Endothelial cell of umbilical vein (primary cell): ENCODE data around the gene PRPF31. TPM values are rescaled to one million over a fixed set of nuclear protein-coding genes. Genes with fewer than 3 reads are reported as not detected.

ENCODE experiments used
- BruUV-seq: library from RNA; stranded (reverse); fragments of 400-500 nt; replicated peaks from 2 replicates; lab custom pipeline; 2021; lab: Mats Ljungman, UMichigan
- CTCF ChIA-PET: fragments of 300-600, 350-600 bp; sonication (Branson Sonifier 250); formaldehyde crosslinking; loops from one replicate; lab custom pipeline; 2021; ENCODE audit warnings: antibody characterized with exemption, inconsistent platforms; lab: Charles Lee
- POLR2A ChIA-PET: fragments of 300-600, 350-600 bp; sonication (Branson Sonifier 250); formaldehyde crosslinking; loops from one replicate; lab custom pipeline; 2021; ENCODE audit warnings: antibody characterized with exemption, inconsistent platforms; lab: Charles Lee
- DNase-seq: peaks from one replicate; pipeline ENCODE4 v3.0.0-alpha.2; 2011; ENCODE audit warnings: low read depth, low spot score
- FAIRE-seq: peaks from 2 replicates; lab custom pipeline; 2011; peaks lifted over from hg19 to GRCh38; lab: Jason Lieb, UNC
- H2AFZ ChIP-seq: 2 replicates; pipeline ENCODE4 v1.6.0; 2012; ENCODE audit warnings: low read depth, low read length, control low read depth, inconsistent platforms
- H3K27ac ChIP-seq: 2 replicates; pipeline ENCODE4 v1.5.1; 2011; ENCODE audit warnings: low read depth, mild to moderate bottlenecking, control low read depth, low read length, moderate library complexity; ENCODE audit not compliant: insufficient read depth
- H3K27me3 ChIP-seq, 2 experiments: 2 replicates each; pipeline versions ENCODE4 v1.6.0 to v1.6.1; 2011; ENCODE audit warnings: low read length in 2 of 2, mixed read lengths in 1 of 2; ENCODE audit not compliant: control insufficient read depth in 2 of 2, insufficient read depth in 2 of 2
- H3K36me3 ChIP-seq, 2 experiments: 2 replicates in 1 of 2; 3 replicates in 1 of 2; pipeline ENCODE4 v1.5.1; 2011; ENCODE audit warnings: low read length in 2 of 2, mild to moderate bottlenecking in 1 of 2, moderate library complexity in 1 of 2; ENCODE audit not compliant: control insufficient read depth in 2 of 2, insufficient read depth in 2 of 2; ENCODE audit errors: extremely low read depth in 1 of 2
- H3K4me1 ChIP-seq: 3 replicates; pipeline ENCODE4 v1.5.1; 2011; ENCODE audit warnings: mild to moderate bottlenecking, low read length; ENCODE audit not compliant: control insufficient read depth, insufficient read depth; ENCODE audit errors: extremely low read depth
- H3K4me2 ChIP-seq: 2 replicates; pipeline ENCODE4 v1.6.1; 2011; ENCODE audit warnings: low read length, control low read depth, mixed read lengths; ENCODE audit not compliant: insufficient read depth
- H3K4me3 ChIP-seq, 3 experiments: fragments of 200-600 bp in 1 of 3; sonication (generic), shearing (Covaris generic) in 1 of 3; replicated peaks in 1 of 3; 2 replicates each; pipeline ENCODE4 v1.5.1; 2011 to 2016; ENCODE audit warnings: control low read depth in 3 of 3, low read length in 3 of 3, mild to moderate bottlenecking in 2 of 3, inconsistent platforms in 1 of 3, low read depth in 1 of 3, moderate library complexity in 1 of 3; ENCODE audit not compliant: insufficient read depth in 1 of 3
- H3K79me2 ChIP-seq: 2 replicates; pipeline ENCODE4 v1.6.0; 2012; ENCODE audit warnings: low read length, inconsistent platforms; ENCODE audit not compliant: control insufficient read depth, insufficient read depth
- H3K9ac ChIP-seq: replicated peaks from 2 replicates; pipeline ENCODE3; 2011; ENCODE audit warnings: low read length, control low read depth; ENCODE audit not compliant: insufficient read depth; ENCODE audit errors: extremely low read depth
- H3K9me1 ChIP-seq: replicated peaks from 3 replicates; pipeline ENCODE4 v1.6.0; 2011; ENCODE audit warnings: mild to moderate bottlenecking, low read length; ENCODE audit not compliant: control insufficient read depth, insufficient read depth; ENCODE audit errors: extremely low read depth
- H3K9me3 ChIP-seq: replicated peaks from 2 replicates; pipeline ENCODE4 v1.5.1; 2012; ENCODE audit warnings: low read length, inconsistent platforms; ENCODE audit not compliant: control insufficient read depth, insufficient read depth
- H4K20me1 ChIP-seq: replicated peaks from 2 replicates; pipeline ENCODE3; 2011; ENCODE audit warnings: mild to moderate bottlenecking, low read length; ENCODE audit not compliant: control insufficient read depth, insufficient read depth; ENCODE audit errors: extremely low read depth
- EZH2 ChIP-seq: IDR thresholded peaks from 2 replicates; pipeline ENCODE4 v1.6.1; 2012; ENCODE audit warnings: borderline replicate concordance, low read depth, mild to moderate bottlenecking, moderate library complexity, low read length, inconsistent platforms; ENCODE audit not compliant: severe bottlenecking
- FOS ChIP-seq: IDR thresholded peaks from 2 replicates; pipeline ENCODE4 v1.6.1; 2011; ENCODE audit warnings: mild to moderate bottlenecking, low read length, moderate library complexity, borderline replicate concordance; ENCODE audit not compliant: insufficient read depth
- GATA2 ChIP-seq: IDR thresholded peaks from 2 replicates; pipeline ENCODE4 v1.7.0; 2011; ENCODE audit warnings: low read depth, mild to moderate bottlenecking, moderate library complexity, mixed read lengths, low read length; ENCODE audit not compliant: insufficient read length, insufficient read depth
- JUN ChIP-seq: IDR thresholded peaks from 2 replicates; pipeline ENCODE4 v1.6.1; 2011; ENCODE audit warnings: borderline replicate concordance, low read depth; ENCODE audit not compliant: insufficient read length, insufficient read depth
- MYC ChIP-seq: IDR thresholded peaks from one replicate; pipeline ENCODE4 v1.6.1; 2011; ENCODE audit warnings: mild to moderate bottlenecking, low read depth, low read length
- POLR2A ChIP-seq: IDR thresholded peaks from 2 replicates; pipeline ENCODE4 v1.6.1; 2012; ENCODE audit warnings: low read depth, mild to moderate bottlenecking, control low read depth, low read length
- POLR2AphosphoS5 ChIP-seq: IDR thresholded peaks from 2 replicates; pipeline ENCODE4 v1.6.1; 2012; ENCODE audit warnings: low read depth, mild to moderate bottlenecking, control low read depth, low read length, moderate library complexity; ENCODE audit not compliant: insufficient read depth
- dilution Hi-C: fragments of 300-500 bp; cut with MboI; formaldehyde crosslinking; loops from one replicate; pipeline ENCODE4 v1.15.0; 2019; ENCODE audit warnings: low sequenced_read_pairs; ENCODE audit not compliant: extremely low pct_ligation_motif_present
- intact Hi-C: fragments of 100-400 bp; cut with micrococcal nuclease; formaldehyde crosslinking; loops from one replicate; pipeline ENCODE4 v1.10.0; 2022
- polyA plus RNA-seq, 4 experiments: library from polyadenylated mRNA; depleted of rRNA in 3 of 4; stranded (reverse) in 3 of 4; unstranded in 1 of 4; fragments of >200 nt; gene quantifications; 2 replicates each; pipeline versions ENCODE4 v1.2.1 to v1.2.3, GENCODE V29; 2011 to 2012; ENCODE audit warnings: missing spikeins in 1 of 4
- total RNA-seq: library from RNA; stranded (reverse); gene quantifications from 2 replicates; pipeline ENCODE4 v1.2.3, GENCODE V29; 2021
- TF ChIP-seq, protein P1 (sequence below): IDR thresholded peaks from 2 replicates; pipeline ENCODE4 v1.6.1; 2011; ENCODE audit not compliant: insufficient read depth, insufficient read length
- TF ChIP-seq, protein P2 (sequence below), 2 donors: IDR thresholded peaks; 1 replicate in 1 of 2; 2 replicates in 1 of 2; pipeline ENCODE4 v1.5.1; 2011; ENCODE audit warnings: low read length in 2 of 2, mild to moderate bottlenecking in 2 of 2, moderate library complexity in 2 of 2, control low read depth in 1 of 2, inconsistent platforms in 1 of 2, low read depth in 1 of 2; ENCODE audit not compliant: insufficient read depth in 1 of 2; ENCODE audit errors: extremely low read depth in 1 of 2

The PRPF31 gene
- total and polyA plus RNA-seq, 2 donors (not counting 3 experiments of a cell fraction or from before 2014, with no cell fraction given) = 76.2 to 101 TPM

DNA sequence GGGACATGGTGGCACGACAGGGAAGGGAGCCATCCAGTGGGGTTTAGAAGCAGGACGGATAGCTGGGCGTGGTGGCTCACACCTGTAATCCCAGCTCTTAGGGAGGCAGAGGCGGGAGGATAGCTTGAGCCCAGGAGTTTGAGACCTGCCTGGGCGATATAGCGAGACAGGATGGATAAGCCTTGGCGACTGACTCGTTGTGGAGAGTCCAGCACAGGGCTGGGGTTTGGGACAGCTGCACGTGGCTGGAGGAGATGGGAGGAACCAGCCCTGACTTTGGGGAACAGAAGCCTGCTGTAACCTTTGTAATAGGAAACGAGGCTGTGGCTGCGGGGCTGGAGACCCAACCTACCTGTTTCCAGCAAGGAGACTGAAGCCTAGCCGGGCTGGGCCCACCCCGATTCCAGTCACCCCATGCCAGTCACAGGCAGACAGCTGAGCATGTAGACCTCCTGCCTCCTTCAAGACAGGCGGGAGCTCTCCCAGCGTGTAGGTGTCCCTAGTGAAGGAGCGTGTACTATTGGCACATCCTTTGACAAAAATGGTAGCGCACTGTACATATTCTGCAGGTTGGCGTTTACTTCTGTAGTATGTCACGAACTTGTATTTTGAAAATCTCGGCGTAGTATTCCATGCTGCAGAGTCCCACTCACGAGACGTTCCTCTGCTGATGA, 35.9 kb downstream of the PRPF31 start:
- no peak overlapping the region for H3K9ac ChIP-seq
- H3K79me2 ChIP-seq = no peaks in the 10 kb centered on the region
- H3K9me3 ChIP-seq = no peaks in the 10 kb centered on the region
- H3K4me2 ChIP-seq = no peak overlapping the region
- H3K4me3 ChIP-seq = no peak overlapping the region
- BruUV-seq = no TSS peak
- H3K36me3 ChIP-seq = peaks cover 15 to 73% of the 10 kb centered on the region in 2 experiments
- H4K20me1 ChIP-seq = no peaks in the 10 kb centered on the region
- dilution Hi-C loops = no loop called here
- no peaks in the 10 kb centered on the region for H3K9me1 ChIP-seq
- H3K27me3 ChIP-seq = no peaks in the 10 kb centered on the region
- H3K4me1 ChIP-seq = no peaks in the 10 kb centered on the region
- TF ChIP-seq, protein P1, sequence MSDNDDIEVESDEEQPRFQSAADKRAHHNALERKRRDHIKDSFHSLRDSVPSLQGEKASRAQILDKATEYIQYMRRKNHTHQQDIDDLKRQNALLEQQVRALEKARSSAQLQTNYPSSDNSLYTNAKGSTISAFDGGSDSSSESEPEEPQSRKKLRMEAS = no peak
- no peak for TF ChIP-seq MYC
- TF ChIP-seq JUN = no peak
- TF ChIP-seq, protein P2, sequence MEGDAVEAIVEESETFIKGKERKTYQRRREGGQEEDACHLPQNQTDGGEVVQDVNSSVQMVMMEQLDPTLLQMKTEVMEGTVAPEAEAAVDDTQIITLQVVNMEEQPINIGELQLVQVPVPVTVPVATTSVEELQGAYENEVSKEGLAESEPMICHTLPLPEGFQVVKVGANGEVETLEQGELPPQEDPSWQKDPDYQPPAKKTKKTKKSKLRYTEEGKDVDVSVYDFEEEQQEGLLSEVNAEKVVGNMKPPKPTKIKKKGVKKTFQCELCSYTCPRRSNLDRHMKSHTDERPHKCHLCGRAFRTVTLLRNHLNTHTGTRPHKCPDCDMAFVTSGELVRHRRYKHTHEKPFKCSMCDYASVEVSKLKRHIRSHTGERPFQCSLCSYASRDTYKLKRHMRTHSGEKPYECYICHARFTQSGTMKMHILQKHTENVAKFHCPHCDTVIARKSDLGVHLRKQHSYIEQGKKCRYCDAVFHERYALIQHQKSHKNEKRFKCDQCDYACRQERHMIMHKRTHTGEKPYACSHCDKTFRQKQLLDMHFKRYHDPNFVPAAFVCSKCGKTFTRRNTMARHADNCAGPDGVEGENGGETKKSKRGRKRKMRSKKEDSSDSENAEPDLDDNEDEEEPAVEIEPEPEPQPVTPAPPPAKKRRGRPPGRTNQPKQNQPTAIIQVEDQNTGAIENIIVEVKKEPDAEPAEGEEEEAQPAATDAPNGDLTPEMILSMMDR (IDR thresholded peaks at IDR 0.05; ENCODE audit: extremely low read depth in 1 of 2, insufficient read depth in 1 of 2, low read depth in 1 of 2, low read length in 2 of 2) = no peak
- no peak for TF ChIP-seq POLR2AphosphoS5
- TF ChIP-seq POLR2A = no peak
- TF ChIP-seq EZH2 = no peak
- TF ChIP-seq FOS = no peak
- no peak for TF ChIP-seq GATA2
- POLR2A ChIA-PET = interaction anchor here (1.5 kb wide), 1 partner anchor 14 kb away, joined by 7 read pairs; the partner anchor contains the start of gene CNOT3
- FAIRE-seq (no peak), DNase-seq (no peak)
- H2AFZ ChIP-seq = no peak overlapping the region
- H3K27ac ChIP-seq = no peak overlapping the region
- CTCF ChIA-PET = no interaction called here
- intact Hi-C loops = no loop called here
